GM08714 (cell line): ENCODE data around the gene LDAH.

Source experiments
- H3K4me3 ChIP-seq: fragments of 200-500 bp; sonication (Bioruptor generic); 2 replicates; pipeline ENCODE4 v1.5.1; 2014; ENCODE audit warnings: mild to moderate bottlenecking, low read length, inconsistent platforms
- ZNF274 ChIP-seq: IDR thresholded peaks from 2 replicates; pipeline ENCODE4 v1.6.1; 2012; ENCODE audit warnings: mild to moderate bottlenecking, low read depth, low read length

Gene LDAH

GRCh38 chr2:20666304-20667150 is 156.4 kb downstream of the LDAH start, which contains the start of gene GDF7:
Gene GDF7, plus strand, starts transcription at chr2:20667144. Its CDS starts 96 bp downstream, at chr2:20667240.
- H3K4me3 ChIP-seq = peak within 1 kb of the TSS; percentile 15; the same call in 1 of the 2 replicates
- no peak for TF ChIP-seq ZNF274

- no peak for TF ChIP-seq ZNF274
- H3K4me3 ChIP-seq = peak overlapping the region; percentile 15; the same call in 1 of the 2 replicates
These were observed 156.9 kb downstream of the LDAH start for GRCh38 chr2:20666005-20666303.

- no peak for TF ChIP-seq ZNF274
- H3K4me3 ChIP-seq = no peak overlapping the region; the same call in 1 of the 2 replicates
These were observed 157.5 kb downstream of the LDAH start for GRCh38 chr2:20665243-20666004.

DNA sequence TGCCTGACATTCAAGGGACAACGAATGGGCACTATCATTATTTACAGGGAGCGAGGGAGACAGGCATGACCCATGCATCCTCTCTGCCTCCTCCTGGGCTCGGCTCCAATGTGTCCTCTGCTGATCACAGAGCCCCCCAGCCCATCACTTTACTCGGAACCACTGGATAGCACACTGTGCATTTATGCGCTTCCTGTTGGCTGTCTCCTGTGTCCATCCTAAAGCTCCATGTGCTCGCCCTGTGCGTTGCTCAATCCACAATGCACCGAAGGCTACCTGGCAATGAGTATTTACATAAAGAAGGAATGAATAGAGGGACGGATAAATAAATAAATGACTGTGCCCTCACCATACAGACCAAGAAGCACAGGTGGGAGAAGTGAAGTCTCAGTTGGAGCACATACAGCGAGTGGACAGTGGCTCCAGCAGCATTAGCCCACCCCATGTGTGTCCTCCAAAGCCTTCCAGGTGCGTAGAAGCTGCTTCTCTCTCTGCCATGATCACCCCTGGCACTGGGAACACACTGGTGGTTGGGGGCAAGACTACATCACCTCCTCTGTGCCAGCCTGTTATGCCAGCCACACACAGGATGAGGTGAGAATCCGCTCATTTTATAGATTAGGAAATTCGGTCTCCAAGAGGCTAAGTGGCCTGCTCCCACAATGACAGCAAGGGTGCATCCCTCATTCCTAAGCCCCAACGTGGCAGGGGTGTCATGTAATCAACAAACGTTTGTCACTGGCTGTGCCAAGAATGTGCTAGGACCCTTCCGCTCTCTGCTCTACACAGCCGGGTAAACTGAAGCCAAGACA is 158.3 kb downstream of the LDAH start:
- H3K4me3 ChIP-seq = no peak overlapping the region
- TF ChIP-seq ZNF274 = no peak

DNA sequence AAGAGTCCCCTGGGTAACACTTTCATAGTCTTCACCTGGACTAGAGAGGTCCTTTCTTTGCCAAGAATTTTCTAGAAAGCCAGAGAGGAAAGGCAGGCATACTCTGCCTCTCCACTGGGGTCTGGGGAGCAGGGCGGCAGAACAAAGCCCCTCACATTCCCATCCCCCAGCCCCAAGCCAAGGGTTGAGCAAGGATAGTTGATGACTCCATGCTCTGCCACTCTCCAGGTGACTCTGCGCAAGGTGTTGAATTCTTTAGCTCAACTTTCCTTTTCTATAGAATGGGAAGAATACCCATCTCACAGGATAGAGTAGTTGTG is 158.9 kb downstream of the LDAH start:
- no peak for TF ChIP-seq ZNF274
- no peak overlapping the region for H3K4me3 ChIP-seq

- TF ChIP-seq ZNF274 = no peak
- no peak overlapping the region for H3K4me3 ChIP-seq
These were observed 159.5 kb downstream of the LDAH start for GRCh38 chr2:20663196-20664070.

- TF ChIP-seq ZNF274 = no peak
- H3K4me3 ChIP-seq = no peak overlapping the region
These were observed 160.5 kb downstream of the LDAH start for GRCh38 chr2:20662308-20662937.

DNA sequence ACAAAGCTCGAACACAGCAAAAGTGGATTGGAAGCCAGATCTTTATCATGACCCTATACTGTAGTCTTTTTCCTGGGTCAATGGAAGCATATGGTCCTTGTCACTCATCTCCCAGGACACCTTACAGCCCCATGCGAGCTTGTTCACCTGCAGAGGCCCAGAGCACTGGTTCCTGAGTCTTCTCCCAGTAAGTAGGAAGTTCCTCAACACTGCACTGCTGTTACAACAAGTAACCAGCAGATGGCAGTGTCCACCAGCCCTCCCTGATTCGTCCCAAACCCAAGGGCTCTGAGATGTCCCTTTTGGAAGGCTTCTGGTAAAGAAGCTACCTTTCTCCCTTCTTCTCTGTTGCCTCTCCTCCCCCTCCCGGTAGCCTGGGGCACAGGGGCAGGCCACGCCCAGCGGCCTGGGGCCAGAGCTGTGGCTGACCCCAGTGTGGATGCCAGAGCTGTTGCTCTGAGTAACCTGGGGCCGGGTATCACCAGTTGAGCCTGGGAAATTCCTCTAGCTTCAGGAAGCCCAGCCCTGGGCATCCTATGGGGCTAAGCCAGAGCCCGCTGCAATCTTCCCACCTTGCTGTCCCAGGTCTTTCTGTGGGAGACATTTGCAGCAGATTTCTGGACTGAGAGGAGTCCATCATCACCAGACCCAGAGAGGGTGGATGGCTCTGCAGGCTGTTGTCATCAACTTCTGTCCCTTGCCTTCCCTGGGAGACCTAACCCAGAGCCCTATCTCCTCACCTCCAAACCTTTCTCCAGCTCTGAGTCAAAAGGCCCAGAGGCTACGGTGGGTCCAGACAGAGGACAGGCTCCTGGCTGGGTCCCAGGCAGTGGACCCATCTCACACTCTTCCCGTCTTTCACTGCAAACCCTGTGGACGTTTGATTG is 161.2 kb downstream of the LDAH start:
- TF ChIP-seq ZNF274 = no peak
- H3K4me3 ChIP-seq = no peak overlapping the region

GRCh38 chr2:20660506-20661420 is 162.1 kb downstream of the LDAH start:
- TF ChIP-seq ZNF274 = no peak
- no peak overlapping the region for H3K4me3 ChIP-seq

GRCh38 chr2:20657522-20658235 is 165.2 kb downstream of the LDAH start:
- H3K4me3 ChIP-seq = no peak overlapping the region
- no peak for TF ChIP-seq ZNF274

DNA sequence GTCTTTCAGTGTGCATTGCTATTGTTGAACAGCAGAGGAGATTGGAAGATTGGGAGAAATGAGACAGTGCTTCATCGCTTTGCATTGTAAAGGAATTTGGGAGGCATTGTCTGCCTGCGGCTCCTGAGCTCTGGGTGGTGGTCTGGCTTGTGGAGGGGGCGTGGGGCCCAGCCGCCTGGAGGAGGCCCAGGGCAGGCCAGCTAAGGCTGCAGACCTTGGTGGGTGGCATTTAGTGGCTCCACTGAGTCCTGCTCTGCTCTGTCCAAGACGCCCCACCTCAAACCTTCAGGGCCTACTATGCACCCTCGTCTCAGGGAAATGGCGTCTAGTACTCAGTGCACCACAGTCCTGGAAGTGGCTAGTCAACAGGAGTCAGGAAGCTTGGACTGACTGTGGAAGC is 166.3 kb downstream of the LDAH start:
- TF ChIP-seq ZNF274 = no peak
- no peak overlapping the region for H3K4me3 ChIP-seq
